CD4-positive, alpha-beta T cell (primary cell): ENCODE measurements around the gene CLOCK. TPM values are rescaled to one million over a fixed set of nuclear protein-coding genes. Genes with fewer than 3 reads are reported as not detected.

Experiments used
- ATAC-seq: fragments of 200-7000 bp; cut with Tn5 transposase; one replicate; pipeline ENCODE4 v1.10.0; 2022; ENCODE audit warnings: mild to moderate bottlenecking; ENCODE audit not compliant: poor library complexity
- CTCF ChIA-PET: fragments of 350-600 bp; sonication (Branson Sonifier 250); formaldehyde crosslinking; loops from one replicate; lab custom pipeline; 2021; ENCODE audit warnings: antibody characterized with exemption, inconsistent platforms; lab: Charles Lee
- POLR2A ChIA-PET: fragments of 350-600 bp; sonication (Branson Sonifier 250); formaldehyde crosslinking; loops from one replicate; lab custom pipeline; 2021; ENCODE audit warnings: antibody characterized with exemption, inconsistent platforms; lab: Charles Lee
- DNase-seq, 14 experiments: peaks; one replicate each; pipeline ENCODE4 v3.0.0-alpha.2; 2013 to 2020; ENCODE audit warnings: mixed read lengths in 2 of 14
- H3K27ac ChIP-seq, 2 donors: one replicate each; pipeline versions ENCODE4 v1.5.1 to v1.7.0; 2013; ENCODE audit warnings: low read length in 2 of 2, low read depth in 1 of 2, mild to moderate bottlenecking in 1 of 2
- H3K27me3 ChIP-seq, 2 experiments: 1 replicate in 1 of 2; 2 replicates in 1 of 2; pipeline versions ENCODE4 v1.6.1 to v1.7.0; 2013; ENCODE audit warnings: low read length in 2 of 2, control low read depth in 1 of 2, mild to moderate bottlenecking in 1 of 2, moderate library complexity in 1 of 2; ENCODE audit not compliant: insufficient read depth in 2 of 2, control insufficient read depth in 1 of 2
- H3K36me3 ChIP-seq: one replicate; pipeline ENCODE4 v1.6.1; 2013; ENCODE audit warnings: low read length, control low read depth; ENCODE audit not compliant: insufficient read depth
- H3K4me1 ChIP-seq: one replicate; pipeline ENCODE4 v1.6.1; 2013; ENCODE audit warnings: low read length, control low read depth; ENCODE audit not compliant: insufficient read depth
- H3K4me3 ChIP-seq: one replicate; pipeline ENCODE4 v1.5.1; 2013; ENCODE audit warnings: mild to moderate bottlenecking, low read length, moderate library complexity
- H3K9me3 ChIP-seq, 2 experiments: 1 replicate in 1 of 2; 2 replicates in 1 of 2; pipeline versions ENCODE4 v1.6.1 to v1.7.0; 2013; ENCODE audit warnings: low read length in 2 of 2, mild to moderate bottlenecking in 2 of 2, control low read depth in 1 of 2, moderate library complexity in 1 of 2; ENCODE audit not compliant: control insufficient read depth in 1 of 2, insufficient read depth in 1 of 2
- H3K27ac Mint-ChIP-seq: one replicate; pipeline ENCODE4 v1.8.0; 2020; ENCODE audit warnings: mixed read lengths
- H3K27me3 Mint-ChIP-seq: one replicate; pipeline ENCODE4 v1.8.0; 2021; ENCODE audit warnings: mixed read lengths
- H3K36me3 Mint-ChIP-seq: one replicate; pipeline ENCODE4 v1.8.0; 2021; ENCODE audit warnings: low read depth, mixed read lengths
- H3K4me1 Mint-ChIP-seq: one replicate; pipeline ENCODE4 v1.8.0; 2021; ENCODE audit warnings: low read depth, mixed read lengths
- H3K4me3 Mint-ChIP-seq: one replicate; pipeline ENCODE4 v1.8.0; 2020; ENCODE audit warnings: mild to moderate bottlenecking, mixed read lengths
- H3K9me3 Mint-ChIP-seq: one replicate; pipeline ENCODE4 v1.8.0; 2020; ENCODE audit warnings: mixed read lengths
- intact Hi-C, 2 experiments: fragments of 100-400 bp; cut with DNase I in 1 of 2; cut with micrococcal nuclease in 1 of 2; formaldehyde crosslinking; loops; one replicate each; pipeline versions ENCODE4 v1.15.1 to v1.9.0; 2023 to 2025; cut with DNase I, micrococcal nuclease
- total RNA-seq, 174 experiments: library from RNA in 2 of 174; stranded (reverse) in 2 of 174; gene quantifications; one replicate each; pipeline ENCODE4 v1.2.3 and lab custom pipeline; 2021 to 2026
- TF ChIP-seq, protein P1 (sequence below): fragments of 200-600 bp; IDR thresholded peaks from one replicate; pipeline ENCODE4 v1.8.0; 2022; ENCODE audit warnings: antibody characterized with exemption, mild to moderate bottlenecking

CLOCK gene
- total RNA-seq, 2 experiments from 2014 or later = 4.9 to 5.6 TPM

DNA sequence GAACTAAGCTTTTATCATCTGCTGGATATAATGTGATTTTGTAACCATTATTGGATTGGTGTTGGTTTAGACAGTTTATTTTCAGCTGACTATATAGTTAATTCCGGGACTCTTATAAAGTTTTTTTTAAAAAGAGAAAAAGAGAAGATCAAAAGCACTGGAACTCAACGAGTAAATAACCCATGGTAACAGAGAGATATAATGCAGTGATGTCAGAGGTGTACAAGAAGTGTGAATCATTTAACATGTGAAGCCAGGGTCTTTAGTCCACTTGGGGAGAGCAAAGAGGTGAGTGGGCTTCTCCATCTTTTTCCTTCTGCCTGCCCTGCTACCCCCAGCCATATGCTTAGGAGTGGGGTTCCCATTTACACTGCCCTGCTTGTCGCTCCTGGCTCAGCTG is 147.7 kb downstream of the CLOCK start:
- CTCF ChIA-PET = interaction anchor here (0.8 to 1.3 kb wide), 4 partner anchors 11 to 53 kb away, joined by 3 read pairs; partner anchors contain the start of gene SRD5A3

GRCh38 chr4:55398461-55398860 is 148.2 kb downstream of the CLOCK start:
- Mint-ChIP-seq H3K4me3 (peak overlapping the region; percentile 91), H3K27ac (peak overlapping the region; percentile 73), H3K9me3 (no peaks in the 10 kb centered on the region), H3K27me3 (no peaks in the 10 kb centered on the region), H3K36me3 (peaks cover 37% of the 10 kb centered on the region), H3K4me1 (peaks cover 51% of the 10 kb centered on the region)
- TF ChIP-seq, protein P1, sequence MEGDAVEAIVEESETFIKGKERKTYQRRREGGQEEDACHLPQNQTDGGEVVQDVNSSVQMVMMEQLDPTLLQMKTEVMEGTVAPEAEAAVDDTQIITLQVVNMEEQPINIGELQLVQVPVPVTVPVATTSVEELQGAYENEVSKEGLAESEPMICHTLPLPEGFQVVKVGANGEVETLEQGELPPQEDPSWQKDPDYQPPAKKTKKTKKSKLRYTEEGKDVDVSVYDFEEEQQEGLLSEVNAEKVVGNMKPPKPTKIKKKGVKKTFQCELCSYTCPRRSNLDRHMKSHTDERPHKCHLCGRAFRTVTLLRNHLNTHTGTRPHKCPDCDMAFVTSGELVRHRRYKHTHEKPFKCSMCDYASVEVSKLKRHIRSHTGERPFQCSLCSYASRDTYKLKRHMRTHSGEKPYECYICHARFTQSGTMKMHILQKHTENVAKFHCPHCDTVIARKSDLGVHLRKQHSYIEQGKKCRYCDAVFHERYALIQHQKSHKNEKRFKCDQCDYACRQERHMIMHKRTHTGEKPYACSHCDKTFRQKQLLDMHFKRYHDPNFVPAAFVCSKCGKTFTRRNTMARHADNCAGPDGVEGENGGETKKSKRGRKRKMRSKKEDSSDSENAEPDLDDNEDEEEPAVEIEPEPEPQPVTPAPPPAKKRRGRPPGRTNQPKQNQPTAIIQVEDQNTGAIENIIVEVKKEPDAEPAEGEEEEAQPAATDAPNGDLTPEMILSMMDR = no peak
- Histone ChIP-seq H3K4me1 (peaks cover 34% of the 10 kb centered on the region), H3K27me3 (no peaks in the 10 kb centered on the region), H3K9me3 (no peaks in the 10 kb centered on the region), H3K27ac (no peak overlapping the region), H3K4me3 (peak overlapping the region; percentile 79), H3K36me3 (peaks cover 6% of the 10 kb centered on the region)
- intact Hi-C loops = loop anchor here (5.0 kb wide), 2 partner anchors 44 to 454 kb away; partner anchors contain the start of gene EXOC1 (in 1 of the 2)
- peak in 2 of 14 experiments; percentile 15 to 30 for DNase-seq
- POLR2A ChIA-PET = interaction anchor here (1.1 kb wide), 1 partner anchor 468 kb away, joined by 3 read pairs; no protein-coding TSS in a partner anchor
- no peak for ATAC-seq
- CTCF ChIA-PET = interaction anchor here (0.6 to 1.3 kb wide), 5 partner anchors 12 to 156 kb away, joined by 3 to 4 read pairs (median 3); partner anchors contain the start of gene SRD5A3

More for the DNA sequence above, 147.7 kb downstream of the CLOCK start:
- Histone ChIP-seq H3K27ac (no peak overlapping the region), H3K27me3 (no peaks in the 10 kb centered on the region), H3K4me3 (no peak overlapping the region), H3K4me1 (peaks cover 34% of the 10 kb centered on the region), H3K36me3 (peaks cover 6% of the 10 kb centered on the region), H3K9me3 (no peaks in the 10 kb centered on the region)
- Mint-ChIP-seq H3K4me1 (peaks cover 56% of the 10 kb centered on the region), H3K4me3 (peak overlapping the region; percentile 65), H3K36me3 (peaks cover 42% of the 10 kb centered on the region), H3K27ac (no peak overlapping the region), H3K9me3 (no peaks in the 10 kb centered on the region), H3K27me3 (no peaks in the 10 kb centered on the region)
- peak in 2 of 14 experiments; percentile 11 for DNase-seq
- intact Hi-C loops = loop anchor here (5.0 kb wide), 2 partner anchors 43 to 453 kb away; partner anchors contain the start of gene EXOC1 (in 1 of the 2)
- TF ChIP-seq, protein P1 = no peak
- no peak for ATAC-seq
- POLR2A ChIA-PET = interaction anchor here (0.9 to 1.1 kb wide), 2 partner anchors 12 to 467 kb away, joined by 3 read pairs; no protein-coding TSS in a partner anchor

DNA sequence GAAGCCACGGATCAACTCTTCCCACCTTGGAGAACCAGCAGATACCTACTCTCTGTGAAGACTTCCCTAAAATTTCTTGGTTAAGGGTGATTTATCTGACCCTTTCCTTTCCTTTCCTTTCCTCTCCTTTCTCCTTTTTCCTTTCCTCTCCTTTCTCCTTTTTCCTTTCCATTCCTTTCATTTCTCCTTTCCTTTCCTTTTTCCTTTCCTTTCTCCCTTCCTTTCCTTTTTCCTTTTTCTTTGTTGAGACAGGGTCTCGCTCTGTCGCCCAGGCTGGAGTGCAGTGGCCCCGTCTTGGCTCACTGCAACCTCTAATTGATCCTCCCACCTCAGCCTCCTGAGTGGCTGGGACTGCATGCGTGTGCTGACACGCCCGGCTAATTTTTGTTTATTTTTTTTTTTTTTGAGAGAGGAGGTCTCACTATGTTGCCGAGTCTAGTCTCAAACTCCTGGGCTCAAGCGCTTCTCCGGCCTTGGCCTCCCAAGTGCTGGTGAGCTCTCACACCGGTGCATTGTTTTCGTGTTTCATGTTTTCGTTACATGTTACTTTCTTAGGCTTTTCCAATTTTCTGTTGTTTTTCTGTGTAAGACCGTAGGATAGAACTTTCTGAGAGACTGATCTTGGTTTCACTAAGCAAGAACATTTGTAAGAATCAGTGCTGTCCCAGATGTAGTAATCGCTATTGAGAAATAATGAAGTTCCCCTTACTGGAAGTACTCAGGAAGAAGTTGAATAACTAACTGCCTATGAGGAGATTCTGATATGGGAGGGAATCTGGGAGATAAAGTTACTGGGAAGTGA is 149.0 kb downstream of the CLOCK start:
- peaks cover 6% of the 10 kb centered on the region for H3K36me3 ChIP-seq
- DNase-seq = peak in 2 of 14 experiments; percentile 49 to 56
- CTCF ChIA-PET = interaction anchor here (0.6 to 1.3 kb wide), 3 partner anchors 13 to 157 kb away, joined by 3 to 4 read pairs (median 3); partner anchors contain the start of gene SRD5A3
- Mint-ChIP-seq H3K4me3 (peak overlapping the region; percentile 91), H3K4me1 (peaks cover 51% of the 10 kb centered on the region), H3K27me3 (no peaks in the 10 kb centered on the region), H3K27ac (peak overlapping the region; percentile 73), H3K36me3 (peaks cover 31% of the 10 kb centered on the region), H3K9me3 (no peaks in the 10 kb centered on the region)
- H3K27ac ChIP-seq = peak overlapping the region in 1 of 2 donors; percentile 5
- no peaks in the 10 kb centered on the region for H3K9me3 ChIP-seq
- H3K27me3 ChIP-seq = no peaks in the 10 kb centered on the region
- TF ChIP-seq, protein P1 = no peak
- no peak for ATAC-seq
- intact Hi-C loops = loop anchor here (2.0 to 5.0 kb wide), 3 partner anchors 45 to 457 kb away; partner anchors contain the start of gene EXOC1 (in 1 of the 2)
- POLR2A ChIA-PET = no interaction called here
- peak overlapping the region; percentile 79 for H3K4me3 ChIP-seq
- peaks cover 34% of the 10 kb centered on the region for H3K4me1 ChIP-seq
